ENCODE data around the gene C17orf113.
"Not testable (repeated sequence)": the region's sequence is repeated elsewhere in the genome, so short reads cannot be mapped to it uniquely, and the experiment has no call there.

C17orf113 gene

DNA sequence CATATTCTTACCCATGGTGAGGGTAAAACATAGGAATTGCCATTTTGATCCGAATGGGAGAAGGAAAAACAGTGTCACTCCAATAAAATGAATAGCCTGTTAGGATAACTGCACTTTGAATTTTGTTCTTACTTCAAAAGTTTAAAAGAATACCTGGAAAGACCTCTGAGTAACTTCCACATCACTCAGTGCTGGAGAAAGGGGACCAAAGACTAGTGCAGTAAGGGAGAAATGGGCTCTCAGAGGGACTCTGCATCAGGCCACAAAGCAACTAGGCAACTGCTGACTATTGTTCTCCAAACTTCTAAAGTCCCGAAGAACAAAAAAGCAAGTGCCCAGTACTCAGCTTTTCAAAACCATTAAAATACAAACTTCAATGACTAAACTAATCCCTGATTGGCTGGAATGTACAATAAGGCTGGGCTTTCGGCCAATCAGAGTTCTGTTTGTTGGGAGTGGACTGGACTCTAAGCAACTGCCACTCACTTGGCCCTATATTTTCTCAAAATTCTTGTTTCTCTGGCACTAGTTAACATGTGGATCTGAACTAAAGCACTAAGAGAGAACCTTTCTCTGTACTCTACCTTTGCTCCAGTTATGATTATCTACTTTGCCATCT, 39.4 kb downstream of the C17orf113 start:
- DNase-seq (ENCODE audit: extremely low spot score) = no peak
- TF ChIP-seq, protein P1, sequence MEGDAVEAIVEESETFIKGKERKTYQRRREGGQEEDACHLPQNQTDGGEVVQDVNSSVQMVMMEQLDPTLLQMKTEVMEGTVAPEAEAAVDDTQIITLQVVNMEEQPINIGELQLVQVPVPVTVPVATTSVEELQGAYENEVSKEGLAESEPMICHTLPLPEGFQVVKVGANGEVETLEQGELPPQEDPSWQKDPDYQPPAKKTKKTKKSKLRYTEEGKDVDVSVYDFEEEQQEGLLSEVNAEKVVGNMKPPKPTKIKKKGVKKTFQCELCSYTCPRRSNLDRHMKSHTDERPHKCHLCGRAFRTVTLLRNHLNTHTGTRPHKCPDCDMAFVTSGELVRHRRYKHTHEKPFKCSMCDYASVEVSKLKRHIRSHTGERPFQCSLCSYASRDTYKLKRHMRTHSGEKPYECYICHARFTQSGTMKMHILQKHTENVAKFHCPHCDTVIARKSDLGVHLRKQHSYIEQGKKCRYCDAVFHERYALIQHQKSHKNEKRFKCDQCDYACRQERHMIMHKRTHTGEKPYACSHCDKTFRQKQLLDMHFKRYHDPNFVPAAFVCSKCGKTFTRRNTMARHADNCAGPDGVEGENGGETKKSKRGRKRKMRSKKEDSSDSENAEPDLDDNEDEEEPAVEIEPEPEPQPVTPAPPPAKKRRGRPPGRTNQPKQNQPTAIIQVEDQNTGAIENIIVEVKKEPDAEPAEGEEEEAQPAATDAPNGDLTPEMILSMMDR (IDR thresholded peaks at IDR 0.05; ENCODE audit: control extremely low read depth, extremely low read depth, low read depth, missing control alignments) = no peak
- POLR2A ChIA-PET = no interaction called here
- CTCF ChIA-PET = interaction anchor here (2.0 to 15.2 kb wide), 2 partner anchors 11 to 20 kb away, joined by 4 to 123 read pairs; partner anchors contain the start of genes DNAJC7 and NKIRAS2

DNA sequence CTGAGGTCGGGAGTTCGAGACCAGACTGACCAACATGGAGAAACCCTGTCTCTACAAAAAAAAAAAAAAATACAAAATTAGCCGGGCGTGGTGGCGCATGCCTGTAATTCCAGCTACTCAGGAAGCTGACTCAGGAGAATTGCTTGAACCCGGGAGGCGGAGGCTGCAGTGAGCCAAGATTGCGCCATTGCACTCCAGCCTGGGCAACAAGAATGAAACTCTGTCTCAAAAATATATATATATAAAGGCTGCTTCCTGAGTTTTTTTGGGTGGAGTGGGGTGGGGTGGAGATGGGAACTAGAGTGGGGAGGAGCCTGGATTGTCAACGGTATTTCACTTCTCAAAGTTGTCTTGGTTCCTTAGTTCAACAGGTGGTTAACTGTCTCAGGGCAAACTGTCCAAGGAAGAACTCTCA, 40.1 kb downstream of the C17orf113 start:
- CTCF ChIA-PET = interaction anchor here (15.2 kb wide), 1 partner anchor 12 kb away, joined by 123 read pairs; the partner anchor contains the start of genes DNAJC7 and NKIRAS2
- POLR2A ChIA-PET; DNase-seq (ENCODE audit: extremely low spot score): not testable (repeated sequence)

GRCh38 chr17:42009170-42009569, 41.2 kb downstream of the C17orf113 start:
- CTCF ChIA-PET = interaction anchor here (15.2 kb wide), 1 partner anchor 13 kb away, joined by 123 read pairs; the partner anchor contains the start of genes DNAJC7 and NKIRAS2
- POLR2A ChIA-PET = no interaction called here

GRCh38 chr17:42005166-42005565, 45.2 kb downstream of the C17orf113 start:
- POLR2A ChIA-PET = no interaction called here
- TF ChIP-seq, protein P1 (IDR thresholded peaks at IDR 0.05; ENCODE audit: control extremely low read depth, extremely low read depth, low read depth, missing control alignments) = no peak
- no peak for DNase-seq (ENCODE audit: extremely low spot score)
- CTCF ChIA-PET = interaction anchor here (15.2 kb wide), 1 partner anchor 17 kb away, joined by 123 read pairs; the partner anchor contains the start of genes DNAJC7 and NKIRAS2

More at GRCh38 chr17:42009170-42009569, 41.2 kb downstream of the C17orf113 start:
- TF ChIP-seq, protein P1 (IDR thresholded peaks at IDR 0.05; ENCODE audit: control extremely low read depth, extremely low read depth, low read depth, missing control alignments) = no peak
- no peak for DNase-seq (ENCODE audit: extremely low spot score)

DNA sequence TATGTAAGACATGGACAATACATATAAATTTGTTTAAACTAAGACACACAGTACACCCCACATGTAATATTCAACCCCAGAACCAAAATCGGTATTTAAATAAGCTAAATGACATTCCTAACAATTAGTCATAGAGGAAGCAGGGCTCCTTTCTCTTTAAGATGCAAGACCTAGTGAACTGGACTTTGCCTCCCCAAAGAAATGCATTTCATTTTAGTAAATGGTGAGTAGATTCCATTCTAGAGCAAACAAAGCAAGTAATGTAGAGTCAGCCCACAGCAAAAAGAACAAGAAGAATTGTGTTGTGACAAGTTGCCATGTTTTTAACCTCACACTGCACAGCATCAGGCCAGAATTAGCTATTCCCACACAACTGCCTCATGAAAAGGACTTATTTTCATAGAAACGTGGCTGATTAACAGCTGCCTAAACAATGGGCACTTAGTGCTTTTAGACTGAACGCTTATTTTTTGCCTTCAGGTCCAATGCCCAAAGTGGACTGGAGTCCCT, 47.6 kb downstream of the C17orf113 start:
- no peak for DNase-seq (ENCODE audit: extremely low spot score)
- TF ChIP-seq, protein P1 (IDR thresholded peaks at IDR 0.05; ENCODE audit: control extremely low read depth, extremely low read depth, low read depth, missing control alignments) = no peak
- CTCF ChIA-PET = interaction anchor here (1.2 to 15.2 kb wide), 5 partner anchors 9 to 30 kb away, joined by 3 to 123 read pairs (median 6); partner anchors contain the start of genes DNAJC7 and NKIRAS2
- POLR2A ChIA-PET = no interaction called here

DNA sequence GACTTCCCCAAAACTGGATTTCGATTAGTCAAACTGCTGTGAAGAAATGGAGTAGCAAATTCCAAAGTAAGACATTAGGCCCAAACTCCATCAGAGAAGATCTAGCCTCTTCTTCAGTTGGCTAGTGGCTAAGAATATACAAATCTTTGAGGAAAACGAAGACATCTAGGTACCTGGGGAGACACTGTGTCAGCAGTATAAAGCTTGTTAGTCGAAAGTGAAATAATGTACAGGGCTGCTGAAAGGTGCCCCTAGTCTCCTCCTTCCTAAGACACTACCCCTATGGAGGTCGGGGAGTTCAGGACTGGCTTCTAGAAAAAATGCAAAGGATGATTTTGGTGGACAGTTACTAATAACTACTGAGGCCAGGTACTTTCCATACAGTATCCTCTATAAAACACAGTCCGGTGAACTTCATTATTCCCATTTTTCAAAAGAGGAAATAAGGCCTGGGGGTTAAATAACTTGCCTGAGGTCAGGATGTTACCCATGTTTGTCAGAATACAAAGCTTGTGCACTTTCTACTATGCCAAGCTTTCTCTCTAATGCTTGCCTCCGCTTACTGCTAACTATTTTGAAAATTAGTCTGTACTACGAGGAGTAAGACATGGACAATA, 48.1 kb downstream of the C17orf113 start:
- ChIA-PET POLR2A (no interaction called here), CTCF (interaction anchor here (1.5 to 15.2 kb wide), 3 partner anchors 10 to 30 kb away, joined by 3 to 123 read pairs (median 7); partner anchors contain the start of genes DNAJC7 and NKIRAS2)
- TF ChIP-seq, protein P1 (IDR thresholded peaks at IDR 0.05; ENCODE audit: control extremely low read depth, extremely low read depth, low read depth, missing control alignments) = no peak
- no peak for DNase-seq (ENCODE audit: extremely low spot score)
